Loucy (cell line): ENCODE data around the gene OPTN.

ENCODE experiments used
- H2AFZ ChIP-seq: fragments of 200-600 bp; sonication (generic); 2 replicates; pipeline ENCODE4 v1.6.0; 2016; ENCODE audit warnings: antibody characterized with exemption, mild to moderate bottlenecking, low read length, moderate library complexity
- H3F3A ChIP-seq: fragments of 200-600 bp; 2 replicates; pipeline ENCODE4 v1.6.0; 2016; ENCODE audit warnings: antibody characterized with exemption, low read depth, mild to moderate bottlenecking
- H3K27me3 ChIP-seq: fragments of 200-600 bp; sonication (generic); 2 replicates; pipeline ENCODE4 v1.6.1; 2014; ENCODE audit warnings: low read length, mild to moderate bottlenecking; ENCODE audit not compliant: insufficient read depth, poor library complexity, severe bottlenecking
- H3K36me3 ChIP-seq: fragments of 200-600 bp; sonication (generic); 2 replicates; pipeline ENCODE4 v1.6.1; 2016; ENCODE audit warnings: low read length; ENCODE audit not compliant: insufficient read depth
- H3K4me1 ChIP-seq: fragments of 200-600 bp; sonication (generic); 2 replicates; pipeline ENCODE4 v1.5.1; 2014; ENCODE audit warnings: low read length, mild to moderate bottlenecking; ENCODE audit not compliant: insufficient read depth, poor library complexity, severe bottlenecking
- H3K4me2 ChIP-seq: fragments of 200-600 bp; sonication (generic); 2 replicates; pipeline ENCODE4 v1.6.0; 2014; ENCODE audit warnings: antibody characterized with exemption, low read length, low read depth, mild to moderate bottlenecking; ENCODE audit not compliant: poor library complexity, severe bottlenecking
- H3K4me3 ChIP-seq: fragments of 200-600 bp; sonication (generic); 2 replicates; pipeline ENCODE4 v1.5.1; 2014; ENCODE audit warnings: low read length, mild to moderate bottlenecking, mixed read lengths; ENCODE audit not compliant: poor library complexity, severe bottlenecking
- H3K79me2 ChIP-seq: fragments of 200-600 bp; sonication (generic); 2 replicates; pipeline ENCODE4 v1.6.1; 2014; ENCODE audit warnings: low read length; ENCODE audit not compliant: insufficient read depth
- H3K9ac ChIP-seq: fragments of 200-600 bp; sonication (generic); 2 replicates; pipeline ENCODE4 v1.6.0; 2014; ENCODE audit warnings: mild to moderate bottlenecking, low read depth, low read length, moderate library complexity; ENCODE audit not compliant: poor library complexity, severe bottlenecking
- H3K9me2 ChIP-seq: fragments of 200-600 bp; sonication (generic); replicated peaks from 2 replicates; pipeline ENCODE4 v1.6.1; 2016; ENCODE audit warnings: low read depth, low read length, mixed read lengths
- H3K9me3 ChIP-seq: fragments of 200-600 bp; sonication (generic); 2 replicates; pipeline ENCODE4 v1.6.1; 2014; ENCODE audit warnings: mild to moderate bottlenecking, antibody characterized with exemption, low read length, low read depth; ENCODE audit not compliant: insufficient read depth
- H4K20me1 ChIP-seq: fragments of 200-600 bp; sonication (generic); 2 replicates; pipeline ENCODE4 v1.6.0; 2014; ENCODE audit warnings: antibody characterized with exemption, low read length, mild to moderate bottlenecking; ENCODE audit not compliant: insufficient read depth, poor library complexity, severe bottlenecking
- CTCF ChIP-seq: fragments of 200-600 bp; sonication (generic); conservative IDR thresholded peaks from 2 replicates; pipeline ENCODE4 v1.5.1; 2014; ENCODE audit warnings: mild to moderate bottlenecking, antibody characterized with exemption, low read length
- EZH2phosphoT487 ChIP-seq: fragments of 200-600 bp; IDR thresholded peaks from 2 replicates; pipeline ENCODE4 v1.6.1; 2018; ENCODE audit warnings: antibody characterized with exemption, mild to moderate bottlenecking, moderate library complexity, borderline replicate concordance

OPTN gene

GRCh38 chr10:13165177-13165576 is 65.2 kb downstream of the OPTN start:
- peaks cover 77% of the 10 kb centered on the region for H3K79me2 ChIP-seq
- TF ChIP-seq CTCF, result no peak
- TF ChIP-seq EZH2phosphoT487, result no peak
- H3K36me3 ChIP-seq, result peaks cover 6% of the 10 kb centered on the region; the same call in 1 of the 2 replicates

GRCh38 chr10:13167568-13167967 is 67.6 kb downstream of the OPTN start:
- H3F3A ChIP-seq, result no peaks in the 10 kb centered on the region
- H3K4me2 ChIP-seq, result no peak overlapping the region
- no peak overlapping the region for H2AFZ ChIP-seq
- no peak overlapping the region for H3K9ac ChIP-seq
- no peaks in the 10 kb centered on the region for H3K9me3 ChIP-seq
- H3K36me3 ChIP-seq, result peaks cover 27% of the 10 kb centered on the region
- H3K4me1 ChIP-seq, result peaks cover 25% of the 10 kb centered on the region
- H4K20me1 ChIP-seq, result peaks cover 34% of the 10 kb centered on the region
- H3K4me3 ChIP-seq, result no peak overlapping the region
- peaks cover 65% of the 10 kb centered on the region for H3K79me2 ChIP-seq
- H3K27me3 ChIP-seq, result no peaks in the 10 kb centered on the region
- no peaks in the 10 kb centered on the region for H3K9me2 ChIP-seq
- TF ChIP-seq EZH2phosphoT487, result no peak
- no peak for TF ChIP-seq CTCF

More at GRCh38 chr10:13165177-13165576, 65.2 kb downstream of the OPTN start:
- Histone ChIP-seq H3K27me3 (no peaks in the 10 kb centered on the region), H3K4me1 (peaks cover 40% of the 10 kb centered on the region), H3F3A (no peaks in the 10 kb centered on the region), H3K9me2 (no peaks in the 10 kb centered on the region), H3K4me2 (peak overlapping the region; percentile 95), H2AFZ (no peak overlapping the region), H3K9me3 (no peaks in the 10 kb centered on the region), H3K4me3 (no peak overlapping the region), H3K9ac (peak overlapping the region; percentile 22), H4K20me1 (peaks cover 31% of the 10 kb centered on the region)

- peaks cover 53% of the 10 kb centered on the region for H3K79me2 ChIP-seq
- peaks cover 20% of the 10 kb centered on the region for H3K4me1 ChIP-seq
- peaks cover 26% of the 10 kb centered on the region for H4K20me1 ChIP-seq
- H2AFZ ChIP-seq, result no peak overlapping the region
- peaks cover 39% of the 10 kb centered on the region for H3K36me3 ChIP-seq
- H3K9me2 ChIP-seq, result no peaks in the 10 kb centered on the region
- no peaks in the 10 kb centered on the region for H3F3A ChIP-seq
- no peak overlapping the region for H3K9ac ChIP-seq
- H3K4me2 ChIP-seq, result no peak overlapping the region
- H3K27me3 ChIP-seq, result no peaks in the 10 kb centered on the region
- no peaks in the 10 kb centered on the region for H3K9me3 ChIP-seq
- no peak overlapping the region for H3K4me3 ChIP-seq
- TF ChIP-seq CTCF, result no peak
These were observed 68.8 kb downstream of the OPTN start for GRCh38 chr10:13168781-13169180.
